Erythroblast (primary cell): ENCODE results near the gene CD8B2.

Source experiments
- GATA1 ChIP-seq: IDR thresholded peaks from 2 replicates; pipeline ENCODE4 v1.6.1; 2011; ENCODE audit warnings: low read depth, mild to moderate bottlenecking, control low read depth, low read length, moderate library complexity
- POLR2A ChIP-seq: IDR thresholded peaks from 2 replicates; pipeline ENCODE4 v1.6.1; 2011; ENCODE audit warnings: mild to moderate bottlenecking, low read length

DNA sequence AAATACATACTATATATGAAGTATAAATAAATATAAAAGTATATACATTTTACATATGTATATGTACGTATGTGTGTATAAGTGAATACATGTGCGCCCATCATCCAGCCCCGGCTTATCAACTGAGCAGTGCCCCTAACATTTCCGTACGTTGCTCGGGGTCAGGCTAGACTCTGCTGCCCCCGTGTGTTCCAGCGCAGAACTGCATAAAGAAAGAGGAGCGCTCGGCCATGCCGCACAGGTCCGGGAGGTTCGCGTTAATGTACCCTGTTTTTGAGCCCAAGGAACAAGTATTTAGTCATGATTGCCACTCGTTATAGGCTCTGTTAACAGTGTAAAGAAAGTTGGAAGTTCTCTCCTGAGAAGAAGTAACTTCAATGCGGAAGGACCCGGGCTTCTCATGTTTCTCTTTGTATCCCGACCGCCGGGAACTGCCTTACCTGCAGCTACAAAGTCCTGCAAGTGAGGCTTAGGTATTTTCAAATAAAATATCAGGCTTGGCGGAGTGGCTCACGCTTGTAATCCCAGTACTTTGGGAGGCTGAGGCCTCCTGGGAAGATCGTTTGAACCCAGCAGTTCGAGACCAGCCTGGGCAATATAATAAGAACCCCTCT is 55.7 kb downstream of the CD8B2 start:
- TF ChIP-seq POLR2A (no peak), GATA1 (no peak)
